Bronchial epithelial cell (primary cell): ENCODE data around the gene ACTR3C. TPM values are rescaled to one million over a fixed set of nuclear protein-coding genes. Genes with fewer than 3 reads are reported as not detected.
"Not testable (repeated sequence)": the region's sequence is repeated elsewhere in the genome, so short reads cannot be mapped to it uniquely, and the experiment has no call there.

ENCODE experiments used
- DNase-seq: peaks from one replicate; pipeline ENCODE4 v3.0.0-alpha.2; 2010; ENCODE audit warnings: low read depth
- FAIRE-seq: peaks from 2 replicates; lab custom pipeline; 2011; peaks lifted over from hg19 to GRCh38; lab: Jason Lieb, UNC
- H3K27me3 ChIP-seq: 2 replicates; pipeline ENCODE4 v1.5.1; 2011; ENCODE audit warnings: low read length; ENCODE audit not compliant: control insufficient read depth, insufficient read depth
- H3K36me3 ChIP-seq: 2 replicates; pipeline ENCODE4 v1.5.1; 2011; ENCODE audit warnings: low read length; ENCODE audit not compliant: control insufficient read depth, insufficient read depth
- H3K4me3 ChIP-seq: 2 replicates; pipeline ENCODE4 v1.5.1; 2011; ENCODE audit warnings: mild to moderate bottlenecking, low read depth, low read length, control low read depth
- CTCF ChIP-seq: IDR thresholded peaks from 2 replicates; pipeline ENCODE4 v1.5.1; 2011; ENCODE audit warnings: mild to moderate bottlenecking, moderate library complexity, low read length, control low read depth, inconsistent platforms; ENCODE audit not compliant: insufficient read depth, severe bottlenecking
- total RNA-seq: library from RNA; depleted of rRNA; stranded (reverse); fragments of >200 nt; gene quantifications from 2 replicates; pipeline ENCODE4 v1.2.1, GENCODE V29; 2014

Gene ACTR3C
- total RNA-seq, 1 donor from 2014 or later: 4.2 TPM

- DNase-seq: no peak
- Histone ChIP-seq H3K27me3 (no peaks in the 10 kb centered on the region), H3K36me3 (peaks cover 3% of the 10 kb centered on the region), H3K4me3 (no peak overlapping the region)
- no peak for FAIRE-seq
- TF ChIP-seq CTCF: no peak
Measured at GRCh38 chr7:150321788-150322113, 1.6 kb downstream of the ACTR3C start.

DNA sequence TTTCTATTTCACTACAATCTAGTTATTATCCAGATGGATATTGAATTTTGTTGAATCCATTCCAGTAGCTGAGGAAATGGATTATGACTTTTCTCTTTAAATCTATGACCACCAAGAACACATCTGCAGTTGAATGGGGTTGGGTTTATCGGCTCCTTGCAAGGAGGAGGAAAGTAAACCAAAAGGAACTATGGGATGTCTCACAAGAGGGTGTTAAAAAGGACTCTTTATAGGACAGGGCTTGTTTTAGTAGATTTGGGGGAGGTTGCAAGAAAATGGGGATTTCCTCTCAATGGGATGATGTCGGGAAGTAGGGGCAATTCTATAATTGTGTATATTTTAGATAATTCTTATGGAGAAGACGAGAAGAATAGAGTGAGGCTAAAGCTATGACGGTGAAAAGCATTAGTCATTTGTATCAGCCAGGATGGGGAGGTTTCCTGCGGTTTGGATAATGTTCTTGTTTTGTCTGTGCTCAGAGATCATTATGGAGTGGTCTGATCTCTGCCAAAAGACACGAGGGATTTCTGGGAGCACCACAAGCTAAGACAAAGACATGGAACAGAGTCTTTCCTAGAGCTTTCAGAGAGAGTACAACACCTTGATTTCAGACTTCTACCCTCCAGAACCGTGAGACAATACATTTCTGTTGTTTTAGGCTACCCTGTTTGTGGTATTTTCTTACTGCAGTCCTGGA, 5.4 kb downstream of the ACTR3C start:
- DNase-seq (no peak), FAIRE-seq (no peak)
- no peak overlapping the region for H3K4me3 ChIP-seq
- TF ChIP-seq CTCF: no peak
- no peaks in the 10 kb centered on the region for H3K27me3 ChIP-seq
- no peaks in the 10 kb centered on the region for H3K36me3 ChIP-seq

GRCh38 chr7:150316987-150317386, 6.4 kb downstream of the ACTR3C start:
- not testable (repeated sequence) for H3K4me3 ChIP-seq

GRCh38 chr7:150314639-150315239, 8.6 kb downstream of the ACTR3C start:
- FAIRE-seq (no peak), DNase-seq (no peak)
- no peak overlapping the region for H3K4me3 ChIP-seq
- no peaks in the 10 kb centered on the region for H3K36me3 ChIP-seq
- TF ChIP-seq CTCF: no peak
- no peaks in the 10 kb centered on the region for H3K27me3 ChIP-seq

More at GRCh38 chr7:150316987-150317386, 6.4 kb downstream of the ACTR3C start:
- H3K36me3 ChIP-seq, DNase-seq, H3K27me3 ChIP-seq, FAIRE-seq: not testable (repeated sequence)

GRCh38 chr7:150313870-150314269, 9.5 kb downstream of the ACTR3C start:
- FAIRE-seq (no peak), DNase-seq (no peak)
- H3K4me3 ChIP-seq: no peak overlapping the region
- TF ChIP-seq CTCF: no peak
- no peaks in the 10 kb centered on the region for H3K36me3 ChIP-seq
- H3K27me3 ChIP-seq: no peaks in the 10 kb centered on the region

GRCh38 chr7:150313367-150313809, 10.0 kb downstream of the ACTR3C start:
- H3K4me3 ChIP-seq: no peak overlapping the region
- FAIRE-seq: no peak
- no peak for TF ChIP-seq CTCF

DNA sequence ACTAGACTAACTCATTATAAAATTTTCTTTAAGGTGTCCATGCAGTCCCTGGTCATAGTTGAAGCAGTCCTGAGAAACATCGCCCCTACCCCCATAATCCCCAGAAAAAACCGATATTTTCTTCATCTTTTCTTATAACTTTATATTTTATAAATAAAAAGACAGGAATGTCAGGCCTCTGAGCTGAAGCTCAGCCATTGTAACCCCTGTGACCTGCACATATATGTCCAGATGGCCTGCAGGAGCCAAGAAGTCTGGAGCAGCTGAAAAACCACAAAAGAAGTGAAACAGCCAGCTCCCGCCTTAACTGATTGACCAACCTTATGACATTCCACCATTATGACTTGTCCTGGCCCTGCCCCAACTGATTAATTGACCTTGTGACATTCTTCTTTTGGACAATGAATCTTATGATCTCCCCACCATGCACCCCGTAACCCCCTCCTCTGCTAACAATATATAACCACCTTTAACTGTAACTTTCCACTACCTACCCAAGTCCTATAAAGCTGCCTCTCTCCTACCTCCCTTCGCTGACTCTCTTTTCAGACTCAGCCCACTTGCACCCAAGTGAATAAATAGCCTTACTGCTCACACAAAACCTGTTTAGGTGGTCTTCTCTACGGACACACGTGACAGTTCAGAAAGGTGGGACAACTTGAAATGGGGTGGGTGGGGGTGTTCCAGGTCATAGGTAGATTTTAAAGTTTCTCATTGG, 10.5 kb downstream of the ACTR3C start:
- not testable (repeated sequence) for DNase-seq, FAIRE-seq, H3K27me3 ChIP-seq, H3K36me3 ChIP-seq, H3K4me3 ChIP-seq

More at GRCh38 chr7:150313367-150313809, 10.0 kb downstream of the ACTR3C start:
- no peaks in the 10 kb centered on the region for H3K27me3 ChIP-seq
- DNase-seq: no peak
- no peaks in the 10 kb centered on the region for H3K36me3 ChIP-seq
